Spleen (tissue), 7 donors: ENCODE data around the gene WDR59.

Experiments
- CTCF ChIP-seq, 11 experiments: fragments of 200-600 bp in 7 of 11; fragments of 450-650 bp in 4 of 11; sonication (generic) in 4 of 11; IDR thresholded peaks in 8 of 11; conservative IDR thresholded peaks in 3 of 11; 1 replicate in 7 of 11; 2 replicates in 4 of 11; pipeline versions ENCODE4 v1.4.0 to v1.8.0; 2016 to 2021; ENCODE audit warnings: antibody characterized with exemption in 11 of 11, inconsistent platforms in 4 of 11, mild to moderate bottlenecking in 1 of 11
- POLR2A ChIP-seq, 3 donors: fragments of 450-650 bp; IDR thresholded peaks; one replicate each; pipeline ENCODE4 v1.5.1; 2017; ENCODE audit warnings: antibody characterized with exemption in 3 of 3, mild to moderate bottlenecking in 1 of 3
- POLR2AphosphoS5 ChIP-seq, 3 donors: sonication (generic); formaldehyde crosslinking; IDR thresholded peaks; one replicate each; pipeline ENCODE4 v1.5.1; 2017; ENCODE audit warnings: antibody characterized with exemption in 3 of 3
- donor health status: DM: no; HTN: no; CAD: no; lungs with moderate emphysema.
- donor health status: DM: no; HTN: no; CAD: no.
- donor health status: DM: no; HTN: no; CAD: no.

DNA sequence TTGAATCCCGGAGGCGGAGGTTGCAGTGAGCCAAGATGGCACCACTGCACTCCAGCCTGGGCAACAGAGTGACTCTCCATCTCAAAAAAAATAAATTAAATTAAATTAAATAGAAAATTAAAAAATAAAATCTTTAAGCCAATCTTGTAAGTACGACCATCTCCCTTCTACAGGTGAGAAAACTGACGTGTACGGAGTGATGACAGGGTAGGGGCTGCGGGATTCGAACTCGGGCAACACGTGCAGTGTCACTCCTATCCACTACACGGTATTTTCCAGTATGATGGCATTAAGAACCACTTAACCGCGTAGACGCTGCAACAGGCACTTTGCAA, 762 bp downstream of the WDR59 start:
- TF ChIP-seq POLR2AphosphoS5 (IDR thresholded peaks at IDR 0.05) (no peak), CTCF (IDR thresholded peaks at IDR 0.05 in 8 of 11, conservative IDR thresholded peaks at IDR 0.05 in 3 of 11) (no peak), POLR2A (IDR thresholded peaks at IDR 0.05) (no peak)
